Measurements from ENCODE around the gene TBC1D14. TPM values are rescaled to one million over a fixed set of nuclear protein-coding genes. Genes with fewer than 3 reads are reported as not detected.
"Not testable (repeated sequence)": the region's sequence is repeated elsewhere in the genome, so short reads cannot be mapped to it uniquely, and the experiment has no call there.

The TBC1D14 gene
- total and polyA plus RNA-seq, 2 of the 8 experiments (the other 6 are each of a cell fraction or from before 2014, with no cell fraction given) = 45.6 to 48.2 TPM

DNA sequence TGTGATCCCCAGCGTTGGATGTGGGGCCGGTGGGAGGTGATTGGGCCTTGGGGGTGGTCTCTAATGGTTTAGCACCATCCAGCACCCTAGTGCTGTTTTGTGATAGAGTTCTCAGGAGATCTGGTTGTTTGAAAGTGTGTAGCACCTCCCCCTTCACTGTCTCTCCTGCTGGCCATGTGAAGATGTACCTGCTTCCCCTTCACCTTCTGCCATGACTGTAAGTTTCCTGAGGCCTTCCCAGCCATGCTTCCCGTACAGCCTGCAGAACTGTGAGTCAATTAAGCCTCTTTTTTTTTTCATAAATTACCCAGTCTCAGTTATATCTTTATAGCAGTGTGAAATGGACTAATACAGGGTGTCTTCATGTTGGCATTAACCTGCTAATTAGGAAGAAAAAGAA, 19.3 kb upstream of the TBC1D14 start (continued):
- no peak for TF ChIP-seq SIRT6 (IDR thresholded peaks at IDR 0.05; ENCODE audit: low read length)
- no peak for TF ChIP-seq SP1 (IDR thresholded peaks at IDR 0.05; ENCODE audit: low read depth, low read length)
- TF ChIP-seq CBX8 (IDR thresholded peaks at IDR 0.05; ENCODE audit: borderline replicate concordance, low read depth, low read length) = no peak
- no peak for TF ChIP-seq POLR2A (IDR thresholded peaks at IDR 0.05; ENCODE audit: control extremely low read depth in 1 of 2, low read depth in 2 of 2, low read length in 2 of 2)

DNA sequence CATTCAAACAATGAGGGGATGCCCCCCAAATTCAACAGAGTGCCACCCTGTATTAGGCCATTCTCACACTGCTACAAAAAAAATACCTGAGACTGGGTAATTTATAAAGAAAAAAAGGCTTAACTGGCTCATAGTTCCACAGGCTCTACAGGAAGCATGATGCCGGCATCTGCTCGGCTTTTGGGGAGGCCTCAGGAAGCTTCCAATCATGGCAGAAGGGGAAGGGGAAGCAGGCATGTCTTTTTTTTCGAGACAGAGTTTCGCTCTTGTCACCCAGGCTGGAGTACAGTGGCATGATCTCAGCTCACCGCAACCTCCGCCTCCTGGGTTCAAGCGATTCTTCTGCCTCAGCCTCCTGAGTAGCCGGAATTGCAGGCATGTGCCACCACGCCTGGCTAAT, 18.7 kb upstream of the TBC1D14 start:
- H3K9ac ChIP-seq (replicated peaks in 1 of 4; ENCODE audit: extremely low read depth in 1 of 4, low read depth in 3 of 4, low read length in 3 of 4); H3K4me2 ChIP-seq (ENCODE audit: insufficient read depth in 1 of 2, low read depth in 2 of 2, low read length in 2 of 2); H3K23me2 ChIP-seq (ENCODE audit: low read depth, low read length); H2BK5ac ChIP-seq (ENCODE audit: low read depth, low read length); H3K4me1 ChIP-seq (replicated peaks in 1 of 4; ENCODE audit: control insufficient read depth in 3 of 4, insufficient read depth in 4 of 4, low read length in 3 of 4); H3K27me3 ChIP-seq (replicated peaks in 1 of 4; ENCODE audit: control insufficient read depth in 3 of 4, extremely low read depth in 1 of 4, insufficient read depth in 3 of 4, low read length in 3 of 4); H3K36me3 ChIP-seq (ENCODE audit: control insufficient read depth in 2 of 4, insufficient read depth in 4 of 4, low read length in 3 of 4); H3K4ac ChIP-seq (replicated peaks; ENCODE audit: insufficient read length, low read depth, low read length); H3K79me1 ChIP-seq (ENCODE audit: low read depth, low read length); H3K79me2 ChIP-seq (ENCODE audit: control insufficient read depth in 1 of 2, insufficient read depth in 2 of 2, low read length in 2 of 2); H3K18ac ChIP-seq (ENCODE audit: extremely low read depth, low read length); H3K23ac ChIP-seq (ENCODE audit: insufficient read length); H2AFZ ChIP-seq (ENCODE audit: low read length); H2BK15ac ChIP-seq (ENCODE audit: low read length); H2BK12ac ChIP-seq (ENCODE audit: low read depth, low read length); H4K20me1 ChIP-seq (replicated peaks in 1 of 2; ENCODE audit: control insufficient read depth in 1 of 2, insufficient read depth in 2 of 2, low read length in 2 of 2); H4K91ac ChIP-seq (replicated peaks; ENCODE audit: insufficient read length, low read length); H3K14ac ChIP-seq (ENCODE audit: insufficient read length); DNase-seq (ENCODE audit: low read depth in 1 of 2, low spot score in 2 of 2); H2BK20ac ChIP-seq (ENCODE audit: low read length); H3K4me3 ChIP-seq (ENCODE audit: extremely low read depth in 1 of 4, insufficient read depth in 2 of 4, low read depth in 3 of 4, low read length in 4 of 4); POLR2A ChIA-PET (ENCODE audit: partially characterized antibody); H2AK5ac ChIP-seq (ENCODE audit: low read depth, low read length); H3K27ac ChIP-seq (ENCODE audit: low read depth, low read length); H4K8ac ChIP-seq (ENCODE audit: extremely low read depth, insufficient read depth, low read length); H3K9me3 ChIP-seq (ENCODE audit: insufficient read depth in 2 of 2, low read depth in 1 of 2, low read length in 1 of 2); H4K5ac ChIP-seq (ENCODE audit: insufficient read length, low read depth, low read length); FAIRE-seq; H2BK120ac ChIP-seq (replicated peaks; ENCODE audit: low read depth, low read length); H3K56ac ChIP-seq (replicated peaks; ENCODE audit: insufficient read length, low read depth, low read length): not testable (repeated sequence)
- CTCF ChIA-PET (ENCODE audit: partially characterized antibody) = interaction anchor here (1.7 to 3.7 kb wide), 4 partner anchors 8 to 179 kb away, joined by 5 to 12 read pairs (median 8); partner anchors contain the start of gene TBC1D14
- 93% methylated on average over 7 of the region's 9 CpGs; no CpG with 5 or more reads in 1 of the 2 experiments for WGBS, 2 experiments (ENCODE audit: extremely low coverage in 1 of 2, insufficient coverage in 1 of 2, insufficient read length in 1 of 2, insufficient replicate concordance in 2 of 2, low coverage in 1 of 2, low lambda C conversion rate in 2 of 2, missing lambda C conversion rate in 1 of 2)
